Gastrocnemius medialis (tissue), 4 donors: ENCODE data around the gene RPS26. TPM values are rescaled to one million over a fixed set of nuclear protein-coding genes. Genes with fewer than 3 reads are reported as not detected.
"Not testable (repeated sequence)": the region's sequence is repeated elsewhere in the genome, so short reads cannot be mapped to it uniquely, and the experiment has no call there.

ENCODE experiments used
- ATAC-seq, 2 donors: fragments of 150-250 bp; one replicate each; pipeline ENCODE4 v1.9.1; 2016
- DNase-seq, 2 donors: peaks; one replicate each; pipeline ENCODE4 v3.0.0-alpha.2; 2019
- H3K27ac ChIP-seq, 4 donors: fragments of 200-600 bp; sonication (generic); 1 replicate in 1 of 4; 2 replicates in 3 of 4; pipeline ENCODE4 v1.5.1; 2016 to 2018; ENCODE audit warnings: mild to moderate bottlenecking in 2 of 4, moderate library complexity in 1 of 4
- H3K27me3 ChIP-seq, 3 donors: fragments of 200-600 bp; sonication (generic) in 2 of 3; 1 replicate in 1 of 3; 2 replicates in 2 of 3; pipeline versions ENCODE4 v1.5.1 to v1.6.0; 2016 to 2019; ENCODE audit warnings: mild to moderate bottlenecking in 1 of 3, moderate library complexity in 1 of 3
- H3K36me3 ChIP-seq, 2 donors: fragments of 200-600 bp; sonication (generic) in 1 of 2; one replicate each; pipeline ENCODE4 v1.5.1; 2017 to 2018
- H3K4me1 ChIP-seq, 2 donors: fragments of 200-600 bp; sonication (generic) in 1 of 2; one replicate each; pipeline ENCODE4 v1.5.1; 2016 to 2017; ENCODE audit warnings: mild to moderate bottlenecking in 2 of 2
- H3K4me3 ChIP-seq, 4 donors: fragments of 200-600 bp; sonication (generic) in 3 of 4; 1 replicate in 1 of 4; 2 replicates in 3 of 4; pipeline ENCODE4 v1.5.1; 2016 to 2019; ENCODE audit warnings: mild to moderate bottlenecking in 2 of 4
- H3K9me3 ChIP-seq, 3 donors: fragments of 200-600 bp; sonication (generic) in 2 of 3; 1 replicate in 1 of 3; 2 replicates in 2 of 3; pipeline ENCODE4 v1.5.1; 2016 to 2019
- POLR2A ChIP-seq, 2 donors: fragments of 450-650 bp; IDR thresholded peaks; one replicate each; pipeline ENCODE4 v1.6.1; 2017; ENCODE audit warnings: antibody characterized with exemption in 2 of 2, mild to moderate bottlenecking in 2 of 2, moderate library complexity in 2 of 2
- in situ Hi-C, 4 donors: fragments of 200-750 bp; cut with MboI; loops; one replicate each; pipeline versions ENCODE4 v1.15.0 to v1.8.0; 2017; ENCODE audit warnings: low sequenced_read_pairs in 4 of 4
- intact Hi-C: fragments of 100-400 bp; cut with DNase I; formaldehyde crosslinking; loops from one replicate; pipeline ENCODE4 v1.15.1; 2023; ENCODE audit warnings: low total_unique reads
- total RNA-seq, 4 donors: library from RNA; depleted of rRNA; stranded (reverse); fragments of >200 nt; gene quantifications; one replicate each; pipeline versions ENCODE4 v1.1.0 to v1.2.3, GENCODE V29; 2016
- TF ChIP-seq, protein P1 (sequence below), 5 experiments: fragments of 450-650 bp in 3 of 5; fragments of 200-600 bp in 2 of 5; sonication (generic) in 2 of 5; IDR thresholded peaks in 4 of 5; conservative IDR thresholded peaks in 1 of 5; 1 replicate in 4 of 5; 2 replicates in 1 of 5; pipeline ENCODE4 v1.5.1; 2016 to 2019; ENCODE audit warnings: antibody characterized with exemption in 5 of 5, mild to moderate bottlenecking in 3 of 5, moderate library complexity in 3 of 5

RPS26 gene
- total RNA-seq, 4 donors from 2014 or later: 618 to 1,648 (median 1,209) TPM

DNA sequence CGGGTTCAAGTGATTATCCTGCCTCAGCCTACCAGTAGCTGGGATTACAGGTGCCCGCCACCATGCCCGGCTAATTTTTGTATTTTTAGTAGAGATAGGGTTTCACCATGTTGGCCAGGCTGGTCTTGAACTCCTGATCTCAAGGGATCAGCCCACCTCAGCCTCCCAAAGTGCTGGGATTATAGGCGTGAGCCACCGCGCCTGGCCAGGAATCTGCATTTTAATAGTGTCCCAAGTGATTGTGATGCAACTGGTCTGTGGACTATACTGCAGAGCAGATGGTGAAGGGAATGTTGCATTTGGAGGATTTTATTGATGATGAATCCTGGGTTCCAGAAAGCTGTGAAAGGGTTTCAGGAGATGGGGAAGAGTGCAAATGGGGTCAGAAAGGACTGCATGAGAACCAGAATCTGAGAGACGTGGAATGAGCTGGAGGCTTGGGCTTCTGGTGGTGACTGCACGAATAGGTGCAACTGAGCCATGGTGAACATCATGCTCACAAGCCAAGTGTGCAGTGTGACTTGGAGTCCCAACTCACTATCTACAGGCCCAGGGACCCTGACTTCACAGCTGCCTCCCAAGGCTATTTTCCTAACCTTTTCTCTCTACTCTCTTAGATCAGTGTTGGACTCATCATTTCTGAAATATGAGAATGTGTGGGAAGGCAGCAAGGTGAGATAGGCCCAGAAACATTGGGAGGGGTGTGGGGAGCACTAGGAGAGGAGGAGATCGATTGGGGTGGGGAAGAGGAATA lies 4.5 kb downstream of the RPS26 start:
- in situ Hi-C loops (loop anchor here in 2 of 4 donors (10.0 kb wide), 1 partner anchor 59 kb away; the partner anchor contains the start of gene PA2G4 (in 2 of the 2)), intact Hi-C loops (no loop called here)
- no peak overlapping the region for H3K27ac ChIP-seq
- peaks cover 11 to 12% of the 10 kb centered on the region in 2 donors for H3K4me1 ChIP-seq
- H3K9me3 ChIP-seq: no peaks in the 10 kb centered on the region
- ATAC-seq (no peak), DNase-seq (no peak)
- no peak overlapping the region for H3K4me3 ChIP-seq
- no peaks in the 10 kb centered on the region for H3K27me3 ChIP-seq
- H3K36me3 ChIP-seq: peaks cover 0 to 28% of the 10 kb centered on the region in 2 donors
- no peak for TF ChIP-seq POLR2A (IDR thresholded peaks at IDR 0.05)
- TF ChIP-seq, protein P1, sequence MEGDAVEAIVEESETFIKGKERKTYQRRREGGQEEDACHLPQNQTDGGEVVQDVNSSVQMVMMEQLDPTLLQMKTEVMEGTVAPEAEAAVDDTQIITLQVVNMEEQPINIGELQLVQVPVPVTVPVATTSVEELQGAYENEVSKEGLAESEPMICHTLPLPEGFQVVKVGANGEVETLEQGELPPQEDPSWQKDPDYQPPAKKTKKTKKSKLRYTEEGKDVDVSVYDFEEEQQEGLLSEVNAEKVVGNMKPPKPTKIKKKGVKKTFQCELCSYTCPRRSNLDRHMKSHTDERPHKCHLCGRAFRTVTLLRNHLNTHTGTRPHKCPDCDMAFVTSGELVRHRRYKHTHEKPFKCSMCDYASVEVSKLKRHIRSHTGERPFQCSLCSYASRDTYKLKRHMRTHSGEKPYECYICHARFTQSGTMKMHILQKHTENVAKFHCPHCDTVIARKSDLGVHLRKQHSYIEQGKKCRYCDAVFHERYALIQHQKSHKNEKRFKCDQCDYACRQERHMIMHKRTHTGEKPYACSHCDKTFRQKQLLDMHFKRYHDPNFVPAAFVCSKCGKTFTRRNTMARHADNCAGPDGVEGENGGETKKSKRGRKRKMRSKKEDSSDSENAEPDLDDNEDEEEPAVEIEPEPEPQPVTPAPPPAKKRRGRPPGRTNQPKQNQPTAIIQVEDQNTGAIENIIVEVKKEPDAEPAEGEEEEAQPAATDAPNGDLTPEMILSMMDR (IDR thresholded peaks at IDR 0.05 in 4 of 5, conservative IDR thresholded peaks at IDR 0.05 in 1 of 5): no peak

DNA sequence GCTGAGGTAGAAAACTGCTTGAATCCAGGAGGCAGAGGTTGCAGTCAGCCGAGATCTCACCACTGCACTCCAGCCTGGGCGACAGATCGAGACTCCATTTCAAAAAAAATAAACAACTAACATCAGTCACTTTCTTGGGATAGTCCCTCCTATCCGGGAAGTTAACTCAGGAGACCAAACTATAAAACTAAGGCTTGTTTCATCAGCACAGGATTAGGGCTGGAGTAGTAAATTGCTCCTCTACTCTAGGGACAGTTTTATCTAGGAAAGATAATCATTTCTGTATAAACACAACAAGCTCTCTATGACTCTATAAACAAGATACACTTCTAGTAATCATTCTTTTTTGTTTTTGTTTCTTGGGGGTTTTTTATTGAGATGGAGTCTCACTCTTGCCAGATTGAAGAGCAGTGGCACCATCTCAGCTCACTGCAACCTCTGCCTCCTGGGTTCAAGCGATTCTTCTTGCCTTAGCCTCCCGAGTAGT lies 11.7 kb downstream of the RPS26 start:
- Histone ChIP-seq H3K4me1 (no peaks in the 10 kb centered on the region), H3K27ac (no peak overlapping the region), H3K27me3 (no peaks in the 10 kb centered on the region), H3K9me3 (no peaks in the 10 kb centered on the region), H3K36me3 (no peaks in the 10 kb centered on the region), H3K4me3 (no peak overlapping the region)
- intact Hi-C loops: no loop called here
- ATAC-seq (no peak), DNase-seq (no peak)
- TF ChIP-seq, protein P1 (IDR thresholded peaks at IDR 0.05 in 4 of 5, conservative IDR thresholded peaks at IDR 0.05 in 1 of 5): no peak
- TF ChIP-seq POLR2A (IDR thresholded peaks at IDR 0.05): no peak
- in situ Hi-C loops: no loop called here

DNA sequence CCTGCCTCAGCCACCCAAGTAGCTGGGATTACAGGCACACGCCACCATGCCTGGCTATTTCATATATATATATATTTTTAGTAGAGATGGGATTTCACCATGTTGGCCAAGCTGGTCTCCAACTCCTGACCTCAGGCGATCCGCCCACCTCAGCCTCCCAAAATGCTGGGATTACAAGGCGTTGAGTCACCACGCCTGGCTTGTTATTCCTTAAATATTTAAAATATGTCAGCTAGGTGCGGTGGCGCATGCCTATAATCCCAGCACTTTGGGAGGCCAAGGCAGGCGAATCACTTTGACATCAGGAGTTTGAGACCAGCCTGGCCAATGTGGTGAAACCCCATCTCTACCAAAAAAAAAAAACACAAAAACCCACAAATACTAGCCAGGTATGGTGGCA lies 18.2 kb downstream of the RPS26 start:
- in situ Hi-C loops, H3K27ac ChIP-seq, H3K4me1 ChIP-seq, ATAC-seq, H3K4me3 ChIP-seq, H3K36me3 ChIP-seq, intact Hi-C loops, H3K27me3 ChIP-seq, H3K9me3 ChIP-seq, DNase-seq: not testable (repeated sequence)

DNA sequence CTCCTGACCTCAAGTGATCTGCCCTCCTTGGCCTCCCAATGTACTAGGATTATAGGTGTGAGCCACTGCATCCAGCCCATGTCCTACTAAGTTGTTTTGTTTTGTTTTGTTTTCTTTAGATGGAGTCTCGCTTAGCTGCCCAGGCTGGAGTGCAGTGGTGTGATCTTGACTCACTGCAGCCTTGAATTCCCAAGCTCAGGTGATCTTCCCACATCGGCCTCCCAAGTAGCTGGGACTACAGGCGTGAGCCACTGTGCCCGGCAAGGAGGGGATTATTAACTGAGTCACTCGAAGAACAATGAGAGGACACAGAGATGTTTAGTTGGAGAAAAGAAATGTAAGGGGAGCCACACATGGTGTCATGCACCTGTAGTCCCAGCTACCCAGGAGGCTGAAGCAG lies 20.3 kb downstream of the RPS26 start:
- no peaks in the 10 kb centered on the region for H3K9me3 ChIP-seq
- intact Hi-C loops: no loop called here
- H3K36me3 ChIP-seq: no peaks in the 10 kb centered on the region
- no peak overlapping the region for H3K4me3 ChIP-seq
- no peaks in the 10 kb centered on the region for H3K4me1 ChIP-seq
- no peak overlapping the region for H3K27ac ChIP-seq
- TF ChIP-seq, protein P1 (IDR thresholded peaks at IDR 0.05 in 4 of 5, conservative IDR thresholded peaks at IDR 0.05 in 1 of 5): no peak
- TF ChIP-seq POLR2A (IDR thresholded peaks at IDR 0.05): no peak
- in situ Hi-C loops: no loop called here
- DNase-seq: no peak
- no peaks in the 10 kb centered on the region for H3K27me3 ChIP-seq
- ATAC-seq: no peak

GRCh38 chr12:56062996-56063395 lies 21.3 kb downstream of the RPS26 start:
- in situ Hi-C loops: no loop called here
- H3K4me3 ChIP-seq: no peak overlapping the region
- TF ChIP-seq, protein P1 (IDR thresholded peaks at IDR 0.05 in 4 of 5, conservative IDR thresholded peaks at IDR 0.05 in 1 of 5): no peak
- TF ChIP-seq POLR2A (IDR thresholded peaks at IDR 0.05): no peak
- H3K27ac ChIP-seq: no peak overlapping the region
- no peaks in the 10 kb centered on the region for H3K27me3 ChIP-seq
- ATAC-seq (no peak), DNase-seq (no peak)
- no peaks in the 10 kb centered on the region for H3K4me1 ChIP-seq
- no peaks in the 10 kb centered on the region for H3K36me3 ChIP-seq
- no peaks in the 10 kb centered on the region for H3K9me3 ChIP-seq
- intact Hi-C loops: no loop called here
